ENCODE results near the gene POU2AF3.

Gene POU2AF3

GRCh38 chr11:111299101-111300026 is 1.0 kb downstream of the POU2AF3 start:
- peak overlapping the region; percentile 45 to 51 for H3K4me3 ChIP-seq (replicated peaks in 1 of 2; ENCODE audit: low read depth in 2 of 2, low read length in 2 of 2)
- peak; percentile 25 to 40 for DNase-seq (ENCODE audit: low read depth in 2 of 2)
- TF ChIP-seq CTCF (IDR thresholded peaks at IDR 0.05; ENCODE audit: low read depth, low read length) = peak; percentile 52

DNA sequence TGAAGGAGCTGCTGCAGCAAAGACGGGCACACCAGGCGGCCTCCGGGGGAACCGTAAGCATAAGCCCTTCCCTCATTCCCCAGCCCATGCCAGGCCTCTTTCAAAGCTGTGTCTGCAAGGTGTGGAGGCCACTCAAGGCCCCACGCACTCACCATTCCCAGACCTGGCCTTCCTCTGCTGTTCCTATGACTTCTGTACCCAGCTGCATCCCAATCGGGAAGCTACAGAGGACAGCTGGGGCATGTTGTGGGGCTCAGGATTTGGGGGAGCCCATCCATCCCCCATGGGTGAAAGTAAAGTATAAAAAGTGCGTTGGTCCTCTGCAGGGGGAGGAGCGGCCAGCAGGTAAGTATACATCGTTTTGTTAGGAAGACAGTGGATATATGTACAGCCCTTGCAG is 2.2 kb downstream of the POU2AF3 start:
- TF ChIP-seq CTCF (IDR thresholded peaks at IDR 0.05; ENCODE audit: low read depth, low read length) = no peak

DNA sequence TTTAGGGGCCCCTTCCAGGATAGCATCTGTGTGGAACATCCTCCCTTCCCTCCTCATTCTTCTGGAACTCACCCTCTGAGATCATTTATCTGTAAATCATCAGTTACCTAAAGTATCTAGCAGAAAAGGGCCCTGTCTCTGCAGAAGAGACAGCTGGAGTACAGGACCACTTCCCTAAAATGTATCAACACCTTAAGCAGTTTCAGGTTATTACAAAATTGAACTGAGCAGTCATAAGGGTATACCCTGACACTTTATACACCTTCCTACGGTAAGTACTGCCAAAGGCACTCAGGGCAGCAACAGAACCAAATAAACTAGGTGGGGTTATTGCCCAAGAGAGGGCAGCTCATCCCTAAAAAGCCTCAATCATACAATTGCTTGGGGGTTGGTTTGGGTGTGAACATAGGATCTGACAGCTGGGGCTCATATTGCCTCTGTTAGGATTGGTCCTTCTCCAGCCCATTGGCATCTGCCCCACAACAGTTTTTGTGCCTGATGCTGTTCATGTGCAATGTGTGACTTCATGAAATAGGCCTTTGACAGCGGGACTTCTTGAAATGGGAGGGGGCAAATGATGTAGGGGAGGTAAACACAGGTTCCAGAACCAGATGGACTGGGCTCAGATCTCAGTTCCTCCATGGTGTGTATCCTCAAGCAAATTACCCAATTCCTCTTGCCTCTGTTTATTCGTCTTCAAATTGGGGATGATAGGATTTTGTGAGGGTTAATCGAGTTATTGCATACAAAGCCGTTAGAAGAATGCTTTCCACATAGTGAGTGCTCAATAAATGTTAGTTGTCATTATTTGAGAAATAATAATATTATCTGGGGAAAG is 2.9 kb downstream of the POU2AF3 start:
- H3K4me3 ChIP-seq (replicated peaks in 1 of 2; ENCODE audit: low read depth in 2 of 2, low read length in 2 of 2) = no peak overlapping the region
- TF ChIP-seq CTCF (IDR thresholded peaks at IDR 0.05; ENCODE audit: low read depth, low read length) = no peak
- no peak for DNase-seq (ENCODE audit: low read depth in 2 of 2)

More for the DNA sequence above, 2.2 kb downstream of the POU2AF3 start:
- H3K4me3 ChIP-seq (replicated peaks in 1 of 2; ENCODE audit: low read depth in 2 of 2, low read length in 2 of 2) = no peak overlapping the region
- no peak for DNase-seq (ENCODE audit: low read depth in 2 of 2)

DNA sequence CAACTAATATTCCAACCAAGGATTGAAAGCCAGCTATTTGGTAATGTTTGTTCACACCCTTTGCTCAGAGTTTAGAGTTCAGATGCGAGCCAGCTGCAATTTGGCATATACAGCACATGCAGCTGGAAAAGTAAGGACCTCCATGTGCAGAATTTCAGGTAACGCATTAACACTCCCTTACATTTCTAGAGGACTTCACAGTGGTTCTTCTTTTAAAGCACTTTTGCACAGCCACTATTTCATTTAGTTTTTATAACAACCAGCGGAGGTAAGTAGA is 3.4 kb downstream of the POU2AF3 start:
- no peak for TF ChIP-seq CTCF (IDR thresholded peaks at IDR 0.05; ENCODE audit: low read depth, low read length)
- no peak overlapping the region for H3K4me3 ChIP-seq (replicated peaks in 1 of 2; ENCODE audit: low read depth in 2 of 2, low read length in 2 of 2)
- DNase-seq (ENCODE audit: low read depth in 2 of 2) = no peak

- DNase-seq (ENCODE audit: low read depth in 2 of 2) = no peak
- no peak for TF ChIP-seq CTCF (IDR thresholded peaks at IDR 0.05; ENCODE audit: low read depth, low read length)
- no peak overlapping the region for H3K4me3 ChIP-seq (replicated peaks in 1 of 2; ENCODE audit: low read depth in 2 of 2, low read length in 2 of 2)
Observed at GRCh38 chr11:111302298-111302697, 4.0 kb downstream of the POU2AF3 start.

DNA sequence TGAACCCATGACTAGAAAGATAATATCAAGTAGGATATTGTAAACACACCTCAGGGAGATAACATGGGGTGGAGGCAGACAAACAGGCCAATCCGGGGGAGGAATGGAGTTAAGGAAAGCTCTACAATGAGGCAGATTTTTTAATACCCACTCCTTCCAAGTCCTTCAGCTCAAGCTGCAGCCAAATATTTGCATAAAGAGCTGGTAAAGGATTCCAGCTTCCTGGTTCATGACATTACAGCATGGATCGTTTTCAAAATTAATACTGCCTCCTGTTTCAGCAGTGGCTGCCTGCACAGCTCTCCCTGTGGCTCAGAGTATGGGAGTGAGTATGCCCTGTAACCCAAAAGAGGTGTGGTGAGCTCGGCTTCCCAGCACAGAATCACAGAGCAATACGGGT is 5.1 kb downstream of the POU2AF3 start:
- TF ChIP-seq CTCF (IDR thresholded peaks at IDR 0.05; ENCODE audit: low read depth, low read length) = no peak
- DNase-seq (ENCODE audit: low read depth in 2 of 2) = no peak
- H3K4me3 ChIP-seq (replicated peaks in 1 of 2; ENCODE audit: low read depth in 2 of 2, low read length in 2 of 2) = no peak overlapping the region

Data from cardiac fibroblast (primary cell).